Panc1 (cell line): ENCODE data around the gene TAP2. TPM values are rescaled to one million over a fixed set of nuclear protein-coding genes. Genes with fewer than 3 reads are reported as not detected.

Experiments used
- ATAC-seq: fragments of 200-7000 bp; cut with Tn5 transposase; 2 replicates; pipeline ENCODE4 v1.9.1; 2020; ENCODE audit warnings: mild to moderate bottlenecking, moderate library complexity
- BruUV-seq: library from RNA; stranded (reverse); fragments of 400-500 nt; replicated peaks from 2 replicates; lab custom pipeline; 2021; lab: Mats Ljungman, UMichigan
- CTCF ChIA-PET: fragments of 300-600 bp; sonication (Branson Sonifier 250); formaldehyde crosslinking; loops from one replicate; lab custom pipeline; 2022; ENCODE audit warnings: antibody characterized with exemption; lab: Charles Lee
- POLR2A ChIA-PET: fragments of 300-600 bp; sonication (Branson Sonifier 250); formaldehyde crosslinking; loops from one replicate; lab custom pipeline; 2022; ENCODE audit warnings: antibody characterized with exemption; lab: Charles Lee
- DNase-seq: peaks from one replicate; pipeline ENCODE4 v3.0.0-alpha.2; 2010; ENCODE audit warnings: low read depth, low spot score
- H3K27ac ChIP-seq: 2 replicates; pipeline ENCODE4 v1.5.1; 2011; ENCODE audit warnings: mild to moderate bottlenecking, low read length, inconsistent platforms
- H3K27me3 ChIP-seq: fragments of 200-500 bp; sonication (Bioruptor generic); 2 replicates; pipeline ENCODE4 v1.6.0; 2014; ENCODE audit warnings: low read length, inconsistent platforms; ENCODE audit not compliant: control insufficient read depth, insufficient read depth
- H3K36me3 ChIP-seq: fragments of 200-500 bp; sonication (Bioruptor generic); 2 replicates; pipeline ENCODE4 v1.5.1; 2014; ENCODE audit warnings: inconsistent platforms, mild to moderate bottlenecking, low read length, moderate library complexity; ENCODE audit not compliant: control insufficient read depth, insufficient read depth
- H3K4me1 ChIP-seq: 2 replicates; pipeline ENCODE4 v1.5.1; 2011; ENCODE audit warnings: inconsistent platforms, mild to moderate bottlenecking, low read length, moderate library complexity; ENCODE audit not compliant: control insufficient read depth, insufficient read depth
- H3K4me3 ChIP-seq, 2 experiments: 2 replicates each; pipeline ENCODE4 v1.5.1; 2011 to 2012; ENCODE audit warnings: low read depth in 2 of 2, low read length in 2 of 2, mild to moderate bottlenecking in 2 of 2, inconsistent platforms in 1 of 2, moderate library complexity in 1 of 2
- H3K9me3 ChIP-seq: fragments of 200-500 bp; sonication (Bioruptor generic); 2 replicates; pipeline ENCODE4 v1.5.1; 2014; ENCODE audit warnings: low read depth, mild to moderate bottlenecking, inconsistent platforms, low read length, moderate library complexity; ENCODE audit not compliant: control insufficient read depth, insufficient read depth
- CTCF ChIP-seq: fragments of 450-650 bp; IDR thresholded peaks from 2 replicates; pipeline ENCODE4 v1.5.1; 2017; ENCODE audit warnings: mild to moderate bottlenecking
- POLR2AphosphoS5 ChIP-seq: IDR thresholded peaks from 2 replicates; pipeline ENCODE4 v1.6.1; 2012; ENCODE audit warnings: mild to moderate bottlenecking, low read depth, low read length, moderate library complexity
- REST ChIP-seq, 2 experiments: IDR thresholded peaks; 2 replicates each; pipeline ENCODE4 v1.6.1; 2011 to 2012; ENCODE audit warnings: low read depth in 2 of 2, control low read depth in 1 of 2, low read length in 1 of 2, mild to moderate bottlenecking in 1 of 2, moderate library complexity in 1 of 2; ENCODE audit not compliant: insufficient read depth in 1 of 2
- SIN3A ChIP-seq: IDR thresholded peaks from 2 replicates; pipeline ENCODE4 v1.6.1; 2012; ENCODE audit warnings: low read depth, mild to moderate bottlenecking, low read length, moderate library complexity, borderline replicate concordance; ENCODE audit not compliant: insufficient read depth
- TCF7L2 ChIP-seq: IDR thresholded peaks from 2 replicates; pipeline ENCODE4 v1.6.1; 2011; ENCODE audit warnings: mild to moderate bottlenecking, low read depth, low read length, inconsistent platforms
- in situ Hi-C: cut with HindIII; loops from 2 replicates; pipeline ENCODE4 v1.10.0; 2016; ENCODE audit warnings: low sequenced_read_pairs, low pct_unique_long_range_greater_than_20kb
- intact Hi-C: fragments of 100-400 bp; cut with micrococcal nuclease; formaldehyde crosslinking; loops from one replicate; pipeline ENCODE4 v1.10.0; 2022; ENCODE audit not compliant: unreplicated experiment
- total RNA-seq: library from RNA; stranded (reverse); gene quantifications from one replicate; pipeline ENCODE4 v1.2.1, GENCODE V29; 2021; ENCODE audit not compliant: unreplicated experiment

The TAP2 gene
- total RNA-seq, 1 experiment from 2014 or later, result 93.6 TPM

GRCh38 chr6:32803416-32803815 lies 35.1 kb downstream of the TAP2 start:
- POLR2A ChIA-PET, result no interaction called here
- no peak overlapping the region for H3K4me3 ChIP-seq
- no peaks in the 10 kb centered on the region for H3K4me1 ChIP-seq
- H3K27me3 ChIP-seq, result peaks cover 22% of the 10 kb centered on the region
- no peaks in the 10 kb centered on the region for H3K36me3 ChIP-seq
- CTCF ChIA-PET, result interaction anchor here (0.6 kb wide), 1 partner anchor 65 kb away, joined by 3 read pairs; no protein-coding TSS in a partner anchor
- no TSS peak for BruUV-seq
- H3K9me3 ChIP-seq, result no peaks in the 10 kb centered on the region
- DNase-seq (no peak), ATAC-seq (no peak)
- no peak for TF ChIP-seq SIN3A
- intact Hi-C loops, result no loop called here
- in situ Hi-C loops, result no loop called here
- no peak overlapping the region for H3K27ac ChIP-seq

- H3K4me1 ChIP-seq, result peaks cover 3% of the 10 kb centered on the region
- no peak overlapping the region for H3K27ac ChIP-seq
- ATAC-seq (no peak), DNase-seq (no peak)
- BruUV-seq, result no TSS peak
- no peaks in the 10 kb centered on the region for H3K36me3 ChIP-seq
- TF ChIP-seq CTCF (no peak), SIN3A (no peak)
- ChIA-PET POLR2A (no interaction called here), CTCF (no interaction called here)
- H3K27me3 ChIP-seq, result peaks cover 23% of the 10 kb centered on the region
- H3K9me3 ChIP-seq, result no peaks in the 10 kb centered on the region
- intact Hi-C loops (loop anchor here (5.0 kb wide), 2 partner anchors 367 to 382 kb away; no protein-coding TSS in a partner anchor), in situ Hi-C loops (no loop called here)
- no peak overlapping the region for H3K4me3 ChIP-seq
Observed at GRCh38 chr6:32799740-32800139, 38.8 kb downstream of the TAP2 start.

- peaks cover 3% of the 10 kb centered on the region for H3K4me1 ChIP-seq
- no TSS peak for BruUV-seq
- no peaks in the 10 kb centered on the region for H3K36me3 ChIP-seq
- DNase-seq (no peak), ATAC-seq (no peak)
- intact Hi-C loops (loop anchor here (5.0 kb wide), 2 partner anchors 367 to 382 kb away; no protein-coding TSS in a partner anchor), in situ Hi-C loops (no loop called here)
- H3K9me3 ChIP-seq, result no peaks in the 10 kb centered on the region
- H3K27me3 ChIP-seq, result peaks cover 29% of the 10 kb centered on the region
- CTCF ChIA-PET, result no interaction called here
- no peak overlapping the region for H3K4me3 ChIP-seq
- no peak for TF ChIP-seq REST (IDR thresholded peaks at IDR 0.05; ENCODE audit: insufficient read depth in 1 of 2, low read depth in 2 of 2, low read length in 1 of 2)
- TF ChIP-seq CTCF, result no peak
- TF ChIP-seq TCF7L2, result no peak
- TF ChIP-seq POLR2AphosphoS5, result no peak
- no peak for TF ChIP-seq SIN3A
- H3K27ac ChIP-seq, result no peak overlapping the region
- POLR2A ChIA-PET, result interaction anchor here (0.6 kb wide), 1 partner anchor 985 kb away, joined by 8 read pairs; no protein-coding TSS in a partner anchor
Observed at GRCh38 chr6:32799168-32799567, 39.4 kb downstream of the TAP2 start.
